Thoracic aorta (tissue), 2 donors: ENCODE data around the gene POPDC3. TPM values are rescaled to one million over a fixed set of nuclear protein-coding genes. Genes with fewer than 3 reads are reported as not detected.

Experiments
- ATAC-seq: fragments of 150-250 bp; one replicate; pipeline ENCODE4 v1.8.0; 2017; ENCODE audit warnings: low read depth; ENCODE audit not compliant: insufficient number of reproducible peaks, low FRiP score
- DNase-seq: peaks from one replicate; pipeline ENCODE4 v3.0.0-alpha.2; 2020; ENCODE audit warnings: low spot score
- H3K27ac ChIP-seq, 2 donors: fragments of 200-600 bp; sonication (generic); 1 replicate in 1 of 2; 2 replicates in 1 of 2; pipeline ENCODE4 v1.5.1; 2016; ENCODE audit warnings: mild to moderate bottlenecking in 2 of 2, moderate library complexity in 2 of 2
- H3K27me3 ChIP-seq: fragments of 200-600 bp; sonication (generic); replicated peaks from 2 replicates; pipeline ENCODE4 v1.6.0; 2016; ENCODE audit warnings: mild to moderate bottlenecking; ENCODE audit not compliant: insufficient read depth
- H3K36me3 ChIP-seq: fragments of 200-600 bp; sonication (generic); one replicate; pipeline ENCODE4 v1.5.1; 2016
- H3K4me1 ChIP-seq, 2 donors: fragments of 200-600 bp; sonication (generic); 1 replicate in 1 of 2; 2 replicates in 1 of 2; pipeline versions ENCODE4 v1.5.1 to v1.6.0; 2016; ENCODE audit warnings: low read depth in 2 of 2, mild to moderate bottlenecking in 1 of 2; ENCODE audit not compliant: control insufficient read depth in 1 of 2
- H3K4me3 ChIP-seq: fragments of 200-600 bp; sonication (generic); 2 replicates; pipeline ENCODE4 v1.5.1; 2016; ENCODE audit warnings: mild to moderate bottlenecking
- H3K9me3 ChIP-seq: fragments of 200-600 bp; sonication (generic); 2 replicates; pipeline ENCODE4 v1.5.1; 2016
- total RNA-seq, 2 donors: library from RNA; depleted of rRNA; stranded (reverse); fragments of >200 nt; gene quantifications; one replicate each; pipeline versions ENCODE4 v1.1.0 to v1.2.3, GENCODE V29; 2016
- TF ChIP-seq, protein P1 (sequence below): fragments of 200-600 bp; sonication (generic); IDR thresholded peaks from one replicate; pipeline ENCODE4 v1.5.1; 2019; ENCODE audit warnings: antibody characterized with exemption

Gene POPDC3
- total RNA-seq, 2 donors from 2014 or later = not detected

DNA sequence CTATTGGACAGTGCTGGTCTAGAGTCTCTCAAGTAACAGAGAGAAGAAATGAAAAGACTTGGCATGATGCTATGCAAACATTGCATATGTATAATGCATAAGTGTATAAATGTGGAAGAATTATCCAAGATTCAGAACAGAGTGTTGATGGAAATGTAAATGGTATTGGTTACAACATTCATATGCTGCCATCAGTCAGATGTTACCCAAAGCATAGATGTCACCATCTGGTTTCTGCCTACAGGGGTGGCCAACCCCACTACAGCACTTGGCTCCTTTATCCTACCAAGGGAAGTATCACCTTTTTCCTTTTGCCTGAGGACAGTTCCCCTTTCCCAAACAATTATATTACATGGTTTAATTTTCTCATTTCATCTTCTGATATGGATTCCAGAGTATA lies 11.9 kb downstream of the POPDC3 start:
- no peaks in the 10 kb centered on the region for H3K27me3 ChIP-seq
- H3K4me3 ChIP-seq = no peak overlapping the region
- no peaks in the 10 kb centered on the region for H3K4me1 ChIP-seq
- H3K9me3 ChIP-seq = no peaks in the 10 kb centered on the region
- no peaks in the 10 kb centered on the region for H3K36me3 ChIP-seq
- ATAC-seq (no peak), DNase-seq (no peak)
- TF ChIP-seq, protein P1, sequence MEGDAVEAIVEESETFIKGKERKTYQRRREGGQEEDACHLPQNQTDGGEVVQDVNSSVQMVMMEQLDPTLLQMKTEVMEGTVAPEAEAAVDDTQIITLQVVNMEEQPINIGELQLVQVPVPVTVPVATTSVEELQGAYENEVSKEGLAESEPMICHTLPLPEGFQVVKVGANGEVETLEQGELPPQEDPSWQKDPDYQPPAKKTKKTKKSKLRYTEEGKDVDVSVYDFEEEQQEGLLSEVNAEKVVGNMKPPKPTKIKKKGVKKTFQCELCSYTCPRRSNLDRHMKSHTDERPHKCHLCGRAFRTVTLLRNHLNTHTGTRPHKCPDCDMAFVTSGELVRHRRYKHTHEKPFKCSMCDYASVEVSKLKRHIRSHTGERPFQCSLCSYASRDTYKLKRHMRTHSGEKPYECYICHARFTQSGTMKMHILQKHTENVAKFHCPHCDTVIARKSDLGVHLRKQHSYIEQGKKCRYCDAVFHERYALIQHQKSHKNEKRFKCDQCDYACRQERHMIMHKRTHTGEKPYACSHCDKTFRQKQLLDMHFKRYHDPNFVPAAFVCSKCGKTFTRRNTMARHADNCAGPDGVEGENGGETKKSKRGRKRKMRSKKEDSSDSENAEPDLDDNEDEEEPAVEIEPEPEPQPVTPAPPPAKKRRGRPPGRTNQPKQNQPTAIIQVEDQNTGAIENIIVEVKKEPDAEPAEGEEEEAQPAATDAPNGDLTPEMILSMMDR = no peak
- H3K27ac ChIP-seq = no peak overlapping the region

DNA sequence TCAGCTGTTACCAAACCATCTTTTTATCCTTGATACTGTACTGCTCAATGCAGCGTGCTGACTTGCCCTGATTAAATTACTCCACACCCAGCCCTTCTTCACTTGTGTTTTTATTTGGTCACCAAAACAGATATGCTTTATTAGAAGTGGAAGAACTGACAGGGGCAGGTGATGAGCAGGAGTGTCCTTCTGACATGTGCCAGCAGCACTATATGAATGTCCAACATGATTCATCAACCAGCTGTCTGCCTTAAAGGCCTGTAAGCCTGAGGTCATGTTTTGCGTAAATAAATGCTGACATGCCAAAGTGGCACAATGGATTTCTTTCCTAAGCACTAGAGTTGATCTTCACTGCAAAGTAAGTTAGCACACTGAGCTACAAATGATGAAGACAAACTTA lies 15.4 kb downstream of the POPDC3 start:
- Histone ChIP-seq H3K36me3 (no peaks in the 10 kb centered on the region), H3K4me1 (no peaks in the 10 kb centered on the region), H3K27me3 (no peaks in the 10 kb centered on the region), H3K9me3 (no peaks in the 10 kb centered on the region), H3K4me3 (no peak overlapping the region), H3K27ac (no peak overlapping the region)
- ATAC-seq = no peak
- TF ChIP-seq, protein P1 = no peak
- DNase-seq = no peak

DNA sequence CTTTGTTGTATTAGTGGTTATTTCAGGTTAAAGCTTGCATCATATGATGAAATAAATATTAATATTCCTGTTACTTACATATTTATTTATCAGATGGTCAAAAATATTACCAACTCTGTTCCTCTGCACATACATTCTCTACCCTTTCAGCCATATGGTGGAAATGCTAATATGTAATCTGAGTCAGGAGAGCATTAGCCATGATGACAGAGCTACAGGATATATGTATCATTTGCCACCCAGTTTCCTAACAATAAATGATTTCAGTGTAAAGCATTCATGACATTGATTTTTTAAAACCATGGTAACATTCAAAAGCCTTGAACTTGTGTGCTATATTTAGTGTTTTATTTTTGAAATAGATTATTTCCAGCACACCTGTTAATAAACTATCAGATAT lies 16.6 kb downstream of the POPDC3 start:
- ATAC-seq = no peak
- H3K9me3 ChIP-seq = no peaks in the 10 kb centered on the region
- TF ChIP-seq, protein P1 = no peak
- H3K27ac ChIP-seq = no peak overlapping the region
- no peaks in the 10 kb centered on the region for H3K27me3 ChIP-seq
- H3K4me1 ChIP-seq = no peaks in the 10 kb centered on the region
- DNase-seq = no peak
- H3K4me3 ChIP-seq = no peak overlapping the region
- no peaks in the 10 kb centered on the region for H3K36me3 ChIP-seq

- H3K9me3 ChIP-seq = no peaks in the 10 kb centered on the region
- DNase-seq (no peak), ATAC-seq (no peak)
- H3K4me3 ChIP-seq = no peak overlapping the region
- TF ChIP-seq, protein P1 = no peak
- H3K36me3 ChIP-seq = no peaks in the 10 kb centered on the region
- H3K27ac ChIP-seq = no peak overlapping the region
- H3K4me1 ChIP-seq = no peaks in the 10 kb centered on the region
- H3K27me3 ChIP-seq = no peaks in the 10 kb centered on the region
Observed at GRCh38 chr6:105162377-105162776, 17.4 kb downstream of the POPDC3 start.

GRCh38 chr6:105161421-105161820 lies 18.4 kb downstream of the POPDC3 start:
- no peaks in the 10 kb centered on the region for H3K4me1 ChIP-seq
- ATAC-seq = no peak
- no peak overlapping the region for H3K27ac ChIP-seq
- H3K4me3 ChIP-seq = no peak overlapping the region
- DNase-seq = no peak
- no peaks in the 10 kb centered on the region for H3K9me3 ChIP-seq
- TF ChIP-seq, protein P1 = no peak
- no peaks in the 10 kb centered on the region for H3K27me3 ChIP-seq
- no peaks in the 10 kb centered on the region for H3K36me3 ChIP-seq
